ENCODE measurements around the gene CGN.

GRCh38 chr1:151546011-151546925, 35.1 kb downstream of the CGN start:
- TF ChIP-seq POLR2A (IDR thresholded peaks at IDR 0.05; ENCODE audit: low read depth, low read length) (no peak), POLR2AphosphoS5 (IDR thresholded peaks at IDR 0.05; ENCODE audit: low read depth, low read length) (no peak), TAF1 (IDR thresholded peaks at IDR 0.05; ENCODE audit: borderline replicate concordance, low read depth, low read length) (no peak)

Measured in GM12892 (cell line).